ENCODE data around the gene AK5.
A peak's percentile ranks its signal among the peaks of the same experiment; 100 is the strongest.

Gene AK5

DNA sequence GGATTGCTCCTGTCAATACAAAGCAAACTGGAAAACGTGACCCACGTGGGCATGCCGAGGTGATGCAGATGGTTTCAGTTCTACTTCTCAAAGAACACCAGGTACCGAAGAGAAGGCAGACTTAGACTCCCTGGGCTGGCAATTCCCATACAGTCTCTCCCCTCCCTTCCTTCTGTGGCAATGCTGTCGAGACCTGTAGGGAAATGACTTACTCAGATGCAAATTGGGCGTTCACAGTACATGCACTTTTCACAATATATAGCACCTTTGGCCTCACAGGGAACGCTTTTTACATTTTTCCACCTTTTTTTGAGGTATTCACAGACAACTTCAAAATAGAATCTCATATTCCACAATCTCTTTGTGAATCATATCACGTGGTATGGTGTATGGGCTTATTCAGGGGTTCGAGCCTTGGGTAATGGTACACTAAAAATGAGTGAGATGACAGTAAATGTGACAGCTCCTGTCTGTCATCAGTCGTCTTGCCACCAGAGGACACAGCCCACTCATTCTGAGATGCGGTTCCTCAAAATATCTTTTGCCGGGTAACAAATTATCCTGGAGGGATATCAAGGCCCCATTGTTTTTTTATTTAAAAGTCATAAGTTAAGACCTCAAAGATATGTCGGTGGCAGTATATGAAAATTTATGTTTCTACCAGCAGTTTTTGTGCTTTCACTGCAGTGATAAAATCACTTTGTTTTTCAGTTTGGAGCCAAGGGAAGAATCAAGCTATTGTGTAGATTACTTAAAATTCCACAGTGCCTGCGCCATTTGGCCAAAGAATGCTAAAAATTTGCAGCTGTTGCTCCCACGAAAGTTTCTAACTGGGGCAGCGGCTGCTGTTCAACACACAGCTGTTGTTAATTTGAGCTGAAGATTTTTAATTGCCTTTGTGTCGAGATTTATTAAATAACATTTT is 232.3 kb downstream of the AK5 start:
- TF ChIP-seq REST (IDR thresholded peaks at IDR 0.05; ENCODE audit: insufficient read depth in 1 of 2, low read depth in 2 of 2, low read length in 2 of 2) = no peak
- TF ChIP-seq POLR2AphosphoS5 (IDR thresholded peaks at IDR 0.05; ENCODE audit: low read depth, low read length) = no peak
- TF ChIP-seq FOXP2 (optimal IDR thresholded peaks at IDR 0.05; ENCODE audit: borderline replicate concordance, extremely low read depth, extremely low read length, insufficient read depth) = no peak
- TF ChIP-seq SIN3A (IDR thresholded peaks at IDR 0.05; ENCODE audit: borderline replicate concordance, insufficient read depth, low read length) = no peak
- no peak for TF ChIP-seq TAF1 (IDR thresholded peaks at IDR 0.05; ENCODE audit: borderline replicate concordance, insufficient read depth, low read length)

GRCh38 chr1:77514921-77515776 is 233.3 kb downstream of the AK5 start:
- TF ChIP-seq FOXP2 (optimal IDR thresholded peaks at IDR 0.05; ENCODE audit: borderline replicate concordance, extremely low read depth, extremely low read length, insufficient read depth) (peak; percentile 67), POLR2AphosphoS5 (IDR thresholded peaks at IDR 0.05; ENCODE audit: low read depth, low read length) (no peak)

DNA sequence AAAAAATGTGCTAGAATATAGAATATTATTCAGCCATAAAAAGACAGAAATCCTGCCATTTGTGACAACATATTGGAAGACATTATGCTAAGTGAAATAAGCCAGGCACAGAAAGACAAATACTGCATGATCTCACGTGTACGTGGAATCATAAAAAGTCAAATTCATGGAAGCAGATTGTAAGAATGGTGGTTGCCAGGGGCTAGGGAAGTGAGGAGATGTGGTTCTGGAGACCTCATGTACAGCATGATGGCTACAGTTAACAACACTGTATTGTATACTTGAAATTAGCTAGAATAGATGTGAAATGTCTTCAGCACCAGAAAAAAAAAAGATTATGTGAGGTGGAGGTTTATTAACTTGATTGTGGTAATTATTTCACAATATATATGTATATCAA is 234.3 kb downstream of the AK5 start:
- TF ChIP-seq REST (IDR thresholded peaks at IDR 0.05; ENCODE audit: insufficient read depth in 1 of 2, low read depth in 2 of 2, low read length in 2 of 2) (no peak), SIN3A (IDR thresholded peaks at IDR 0.05; ENCODE audit: borderline replicate concordance, insufficient read depth, low read length) (no peak), TAF1 (IDR thresholded peaks at IDR 0.05; ENCODE audit: borderline replicate concordance, insufficient read depth, low read length) (no peak), POLR2AphosphoS5 (IDR thresholded peaks at IDR 0.05; ENCODE audit: low read depth, low read length) (no peak), FOXP2 (optimal IDR thresholded peaks at IDR 0.05; ENCODE audit: borderline replicate concordance, extremely low read depth, extremely low read length, insufficient read depth) (no peak)

DNA sequence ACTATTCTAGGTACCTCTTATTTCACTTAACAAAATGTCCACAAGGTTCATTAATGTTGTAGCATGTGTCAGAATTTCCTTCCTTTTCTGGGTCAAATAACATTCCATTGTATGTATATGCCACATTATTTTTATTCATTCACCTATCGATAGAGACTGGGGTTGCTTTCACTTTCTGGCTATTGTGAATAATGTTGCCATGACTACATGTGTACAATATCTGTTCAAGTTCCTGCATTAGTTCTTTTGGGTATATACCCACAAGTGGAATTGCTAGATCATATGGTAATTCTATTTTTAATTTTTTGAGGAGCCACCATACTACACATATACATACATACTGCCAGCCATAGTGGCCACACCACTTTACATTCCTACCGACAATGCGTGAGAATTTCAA is 242.2 kb downstream of the AK5 start:
- TF ChIP-seq SIN3A (IDR thresholded peaks at IDR 0.05; ENCODE audit: borderline replicate concordance, insufficient read depth, low read length) (no peak), FOXP2 (optimal IDR thresholded peaks at IDR 0.05; ENCODE audit: borderline replicate concordance, extremely low read depth, extremely low read length, insufficient read depth) (no peak), TAF1 (IDR thresholded peaks at IDR 0.05; ENCODE audit: borderline replicate concordance, insufficient read depth, low read length) (no peak), REST (IDR thresholded peaks at IDR 0.05; ENCODE audit: insufficient read depth in 1 of 2, low read depth in 2 of 2, low read length in 2 of 2) (no peak), POLR2AphosphoS5 (IDR thresholded peaks at IDR 0.05; ENCODE audit: low read depth, low read length) (no peak)

DNA sequence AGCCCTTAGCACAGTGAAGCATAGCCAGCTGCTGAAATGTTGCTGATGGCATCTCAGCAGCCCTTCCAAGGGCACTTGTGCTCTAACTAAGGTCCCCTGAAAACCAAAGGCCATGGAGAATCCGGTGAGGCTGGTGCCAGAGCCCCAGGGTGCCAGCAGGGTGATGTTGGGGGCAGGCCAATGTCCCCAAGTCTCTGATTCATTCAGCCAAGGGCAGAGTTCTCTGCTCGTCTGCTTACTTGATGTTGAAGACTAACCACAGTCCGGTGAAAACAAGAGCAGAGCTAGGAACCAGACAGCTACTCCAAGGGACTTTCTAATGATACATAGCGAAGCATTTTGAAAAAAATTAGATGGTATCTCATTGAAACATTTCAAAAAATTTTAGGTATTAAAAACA is 250.8 kb downstream of the AK5 start:
- TF ChIP-seq FOXP2 (optimal IDR thresholded peaks at IDR 0.05; ENCODE audit: borderline replicate concordance, extremely low read depth, extremely low read length, insufficient read depth) = no peak
- TF ChIP-seq POLR2AphosphoS5 (IDR thresholded peaks at IDR 0.05; ENCODE audit: low read depth, low read length) = no peak
- TF ChIP-seq REST (IDR thresholded peaks at IDR 0.05; ENCODE audit: insufficient read depth in 1 of 2, low read depth in 2 of 2, low read length in 2 of 2) = no peak
- TF ChIP-seq TAF1 (IDR thresholded peaks at IDR 0.05; ENCODE audit: borderline replicate concordance, insufficient read depth, low read length) = no peak
- no peak for TF ChIP-seq SIN3A (IDR thresholded peaks at IDR 0.05; ENCODE audit: borderline replicate concordance, insufficient read depth, low read length)
